Measurements from ENCODE around the gene PXDN.
"Not testable (repeated sequence)": the region's sequence is repeated elsewhere in the genome, so short reads cannot be mapped to it uniquely, and the experiment has no call there.

The PXDN gene

GRCh38 chr2:1718339-1719220 is 25.7 kb downstream of the PXDN start:
- no peak for DNase-seq

- no peak for DNase-seq
These were observed 27.2 kb downstream of the PXDN start for GRCh38 chr2:1717113-1717512.

DNA sequence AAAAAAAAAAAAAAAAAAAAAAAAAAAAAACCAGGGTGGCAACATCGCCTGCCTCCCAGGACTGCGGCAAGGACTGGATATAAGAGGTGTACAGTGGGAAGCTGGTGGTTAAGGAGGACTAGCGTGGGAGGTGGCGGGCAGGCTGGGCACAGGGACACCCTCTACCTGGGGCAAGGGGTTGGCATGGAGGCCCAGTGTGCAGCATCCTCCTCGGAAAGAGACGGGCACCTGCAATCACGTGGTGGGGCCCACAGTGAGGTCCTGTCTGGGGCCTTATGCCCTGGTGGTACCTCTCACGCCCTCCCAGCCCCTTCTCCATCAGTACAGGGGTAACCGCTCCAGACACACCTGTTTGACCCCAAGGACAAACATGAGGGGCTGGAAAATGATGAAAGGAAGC is 27.9 kb downstream of the PXDN start:
- DNase-seq, result no peak

- DNase-seq, result not testable (repeated sequence)
These were observed 28.4 kb downstream of the PXDN start for GRCh38 chr2:1716014-1716305.

DNA sequence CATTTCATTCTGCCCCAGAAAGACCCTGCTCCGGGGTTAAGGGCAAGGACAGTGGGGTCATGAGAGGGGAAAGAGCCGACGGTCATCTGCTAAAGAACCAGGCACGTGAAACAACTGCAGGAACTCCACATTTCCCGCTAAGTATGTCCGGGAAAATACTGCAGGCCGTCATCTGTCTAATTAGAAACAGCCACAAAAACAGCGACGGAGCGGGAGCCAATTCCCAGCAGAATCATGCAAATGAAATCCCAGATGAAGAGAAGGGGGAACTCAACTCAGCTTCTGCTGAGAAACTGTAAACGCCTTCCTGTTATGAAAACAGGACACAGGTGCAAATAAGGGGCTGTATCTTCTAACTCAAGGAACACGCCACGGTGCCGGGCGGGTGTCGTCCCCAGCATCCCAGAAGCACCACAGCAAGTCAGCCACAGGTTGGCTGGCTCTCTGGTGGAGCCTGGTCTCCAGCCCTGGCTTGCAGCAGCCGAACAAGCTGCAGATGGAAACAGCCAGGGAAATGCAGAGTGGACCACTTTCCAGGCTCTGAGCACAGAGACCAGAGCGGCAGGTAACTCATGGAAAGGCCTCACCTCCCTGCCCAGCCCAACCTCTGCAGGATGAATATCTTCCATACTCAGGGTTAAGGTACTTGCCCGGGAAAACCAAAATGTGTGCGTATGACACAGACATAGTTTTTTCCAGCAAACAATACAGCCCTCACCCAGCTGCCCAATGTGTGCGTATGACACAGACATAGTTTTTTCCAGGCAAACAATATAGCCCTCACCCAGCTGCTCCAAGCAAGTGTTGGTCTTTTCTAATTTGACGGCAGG is 28.9 kb downstream of the PXDN start:
- no peak for DNase-seq

GRCh38 chr2:1714291-1715064 is 29.8 kb downstream of the PXDN start:
- no peak for DNase-seq

DNA sequence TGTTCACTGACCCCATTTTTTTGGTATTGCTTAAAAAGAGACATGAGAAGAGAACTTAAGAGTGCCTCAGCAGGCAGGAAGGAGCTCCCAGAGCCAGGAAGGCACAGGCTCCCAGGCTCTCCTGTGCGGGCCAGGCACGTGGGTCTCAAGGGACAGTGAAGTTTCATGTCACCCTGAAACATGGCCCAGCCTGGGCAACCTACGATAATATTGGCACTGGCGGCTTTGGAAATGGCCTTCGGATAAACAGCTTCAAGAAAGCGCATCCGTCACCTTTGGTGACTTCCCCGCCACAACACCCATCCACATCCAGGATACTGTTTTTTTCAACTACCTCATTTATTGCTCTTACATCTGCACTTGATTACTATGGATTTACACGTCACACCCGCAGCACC is 30.5 kb downstream of the PXDN start:
- no peak for DNase-seq

DNA sequence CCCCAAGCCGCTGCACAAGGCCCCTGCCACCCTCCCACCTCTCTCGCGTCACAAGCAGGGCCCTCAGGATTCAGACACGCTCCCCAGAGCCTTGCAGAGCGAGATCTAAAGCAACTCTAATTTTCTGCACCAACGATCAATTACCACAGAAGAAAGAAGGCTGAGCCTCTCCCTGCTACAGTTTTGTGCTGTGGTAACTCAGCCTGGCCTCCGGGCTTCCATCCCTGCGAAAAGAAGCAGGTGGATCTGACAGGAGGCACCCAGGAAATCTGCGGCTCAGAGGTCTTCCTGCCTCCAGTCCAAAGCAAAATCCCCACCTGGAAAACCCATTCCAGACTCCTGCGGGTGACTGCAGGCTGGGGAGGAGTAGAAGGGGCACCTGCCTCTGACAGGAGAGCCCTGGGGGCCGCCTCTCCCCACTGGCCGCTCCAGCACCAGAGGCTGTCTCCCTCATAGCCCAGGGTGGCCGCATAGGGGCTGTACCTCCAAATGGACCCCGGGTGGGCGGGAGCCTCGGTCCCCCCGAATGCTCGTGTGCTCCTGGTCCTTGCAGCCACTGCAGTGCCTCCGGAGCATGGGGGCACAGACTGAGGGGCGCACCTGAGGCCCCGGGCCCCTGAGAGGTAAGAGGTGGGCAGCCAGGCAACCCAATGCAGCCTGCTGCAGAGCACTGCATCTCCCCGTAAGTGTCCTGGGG is 31.0 kb downstream of the PXDN start:
- no peak for DNase-seq

- DNase-seq, result no peak
These were observed 34.3 kb downstream of the PXDN start for GRCh38 chr2:1709946-1710560.

- no peak for DNase-seq
These were observed 35.0 kb downstream of the PXDN start for GRCh38 chr2:1709335-1709605.

DNA sequence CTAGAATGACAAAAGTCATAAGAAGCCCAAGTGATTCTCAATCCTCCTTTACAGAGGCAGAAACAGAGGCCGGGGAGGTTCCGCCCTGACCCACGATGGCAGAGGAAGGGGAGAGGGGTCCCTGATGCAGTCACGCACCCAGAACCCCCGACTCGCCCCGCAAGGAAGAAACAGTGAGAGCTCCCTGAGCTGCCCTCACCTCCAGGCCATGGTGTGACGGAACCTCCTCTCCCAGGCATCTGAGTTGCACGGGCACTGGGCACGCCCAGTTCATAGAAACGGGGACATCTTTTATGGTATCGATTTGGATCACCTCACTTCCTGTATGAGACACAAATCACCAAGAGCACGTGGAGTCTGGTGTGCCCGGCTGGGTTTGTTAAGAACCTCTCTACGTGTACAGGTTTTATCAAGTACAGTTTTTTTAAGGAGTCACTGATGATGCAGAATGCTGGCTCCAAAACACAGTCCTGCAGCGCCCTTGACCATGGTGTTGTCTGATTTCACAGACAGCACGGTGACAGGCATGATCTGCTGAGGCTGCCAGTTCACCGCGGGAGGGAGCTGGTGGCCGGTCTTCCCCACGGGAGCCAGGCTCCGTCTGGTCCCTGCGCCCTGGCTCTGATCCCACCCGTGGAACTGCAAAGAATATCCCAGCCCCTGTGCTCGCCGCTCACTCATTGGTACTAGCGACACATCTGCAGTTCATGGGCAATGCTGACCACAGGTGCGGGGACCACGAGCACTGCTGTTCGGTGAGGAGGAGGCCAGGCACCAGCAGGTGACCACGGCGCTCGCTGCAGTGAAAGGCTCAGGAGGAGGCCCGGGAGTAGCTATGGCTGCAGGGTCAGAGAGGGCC is 35.6 kb downstream of the PXDN start:
- no peak for DNase-seq

- DNase-seq, result no peak
These were observed 36.4 kb downstream of the PXDN start for GRCh38 chr2:1707771-1708418.

- not testable (repeated sequence) for DNase-seq
These were observed 38.0 kb downstream of the PXDN start for GRCh38 chr2:1706089-1706841.

GRCh38 chr2:1705557-1706076 is 38.7 kb downstream of the PXDN start:
- DNase-seq, result no peak

GRCh38 chr2:1704631-1705556 is 39.4 kb downstream of the PXDN start:
- DNase-seq, result no peak

GRCh38 chr2:1702186-1702565 is 42.1 kb downstream of the PXDN start:
- no peak for DNase-seq

GRCh38 chr2:1701556-1702185 is 42.6 kb downstream of the PXDN start:
- no peak for DNase-seq

GRCh38 chr2:1701020-1701419 is 43.3 kb downstream of the PXDN start:
- DNase-seq, result no peak

All from NCI-H526 treated with DMSO at 0.1 percent for 48 hours (cell line).